Activated T-cell treated with anti-CD3 and anti-CD28 coated beads, Interleukin-2, amount 50 U/mL, for 72 hours (primary cell): ENCODE results near the gene TGDS. TPM values are rescaled to one million over a fixed set of nuclear protein-coding genes. Genes with fewer than 3 reads are reported as not detected.

Experiments
- ATAC-seq, 2 donors: fragments of 150-1000 bp; cut with Tn5 transposase; replicated peaks in 1 of 2; 2 replicates each; pipeline ENCODE4 v1.10.0; 2021; ENCODE audit warnings: moderate library complexity in 2 of 2, mild to moderate bottlenecking in 1 of 2
- DNase-seq, 2 donors: peaks; one replicate each; pipeline ENCODE4 v3.0.0; 2021 to 2022; ENCODE audit warnings: mixed read lengths in 1 of 2
- H3K27ac Mint-ChIP-seq: one replicate; pipeline ENCODE4 v1.8.0; 2022; ENCODE audit warnings: mild to moderate bottlenecking, moderate library complexity, mixed read lengths
- H3K27me3 Mint-ChIP-seq: one replicate; pipeline ENCODE4 v1.8.0; 2022; ENCODE audit warnings: low read depth, mixed read lengths
- H3K36me3 Mint-ChIP-seq, 2 donors: one replicate each; pipeline ENCODE4 v1.8.0; 2022; ENCODE audit warnings: mixed read lengths in 2 of 2, mild to moderate bottlenecking in 1 of 2; ENCODE audit not compliant: insufficient read depth in 2 of 2
- H3K4me1 Mint-ChIP-seq: one replicate; pipeline ENCODE4 v1.8.0; 2022; ENCODE audit warnings: low read depth, mixed read lengths
- H3K4me3 Mint-ChIP-seq, 2 donors: one replicate each; pipeline ENCODE4 v1.8.0; 2022; ENCODE audit warnings: mild to moderate bottlenecking in 2 of 2, mixed read lengths in 2 of 2, moderate library complexity in 2 of 2
- H3K9me3 Mint-ChIP-seq, 2 donors: one replicate each; pipeline ENCODE4 v1.8.0; 2022; ENCODE audit warnings: mixed read lengths in 2 of 2
- total RNA-seq, 2 donors: library from RNA; stranded (reverse); gene quantifications; one replicate each; pipeline ENCODE4 v1.2.3, GENCODE V29; 2022

Gene TGDS
- total RNA-seq, 2 donors from 2014 or later = 20.7 to 21.1 TPM

DNA sequence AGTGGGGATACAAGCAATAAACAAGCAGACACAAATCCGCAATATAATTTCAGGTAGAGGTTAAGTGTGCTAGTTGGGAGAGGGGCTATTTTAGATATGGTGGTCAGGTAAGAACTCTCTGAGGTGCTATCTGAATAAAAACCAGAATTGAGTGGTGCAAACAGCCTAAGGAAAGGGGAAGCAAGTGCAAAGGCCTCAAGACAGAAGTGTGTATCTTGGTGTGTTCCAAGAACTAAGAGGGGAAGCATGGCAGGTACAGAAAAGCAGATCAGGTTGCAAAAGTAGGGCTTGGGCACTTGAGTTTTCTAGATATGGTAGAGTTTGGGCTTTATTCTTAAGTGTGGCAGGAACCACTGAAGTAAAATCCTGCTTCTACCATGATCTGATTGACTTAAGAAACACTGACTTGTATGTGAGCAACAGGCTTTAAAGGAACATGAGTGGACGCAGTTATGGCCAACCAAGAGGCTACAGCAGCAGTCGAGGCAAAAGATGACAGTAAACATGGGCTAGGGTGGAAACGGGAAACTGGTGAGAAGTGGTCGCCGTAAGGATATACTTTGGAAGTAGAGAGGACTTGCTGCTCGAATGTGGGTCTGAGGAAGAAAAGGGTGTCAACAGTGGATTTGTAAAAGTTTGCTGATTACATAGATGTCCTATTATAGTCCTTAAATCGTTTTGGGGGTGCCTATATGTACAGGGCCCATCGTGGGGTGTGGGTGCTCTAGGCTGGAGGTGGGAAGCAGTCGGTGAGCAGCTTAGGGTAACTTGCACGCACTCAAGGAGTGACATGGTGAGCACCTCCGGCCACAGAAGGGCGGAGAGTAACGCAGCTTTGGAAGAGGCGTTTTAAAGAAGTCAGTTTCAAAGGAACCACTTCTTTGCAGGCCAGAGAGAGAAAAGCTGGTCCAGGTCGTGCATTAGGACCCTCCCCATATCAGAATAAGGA lies 677 bp downstream of the TGDS start:
- peaks cover 50% of the 10 kb centered on the region for H3K4me1 Mint-ChIP-seq
- ATAC-seq = peak; percentile 67 to 76

DNA sequence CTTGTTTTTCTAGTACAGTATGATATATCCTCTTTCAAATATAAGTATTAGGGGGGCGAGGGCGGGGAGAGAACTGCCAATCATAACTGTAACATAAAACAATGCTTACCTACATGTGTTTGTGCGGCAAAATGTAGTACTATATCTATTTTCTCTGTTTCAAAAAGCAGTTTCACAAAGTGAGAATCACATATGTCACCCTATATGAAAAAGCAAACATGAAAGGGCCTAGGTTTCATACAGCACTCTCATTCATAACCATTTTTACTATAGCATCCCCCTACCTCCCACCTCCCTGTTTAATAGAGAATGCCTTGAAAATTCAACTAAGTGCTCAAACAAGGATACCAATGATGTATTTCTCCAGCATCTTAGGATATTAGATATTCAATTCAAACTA lies 5.2 kb downstream of the TGDS start:
- ATAC-seq = peak in 1 of 2 donors; percentile 28
- no peaks in the 10 kb centered on the region for H3K27me3 Mint-ChIP-seq
- no peak overlapping the region for H3K27ac Mint-ChIP-seq
- peaks cover 52% of the 10 kb centered on the region for H3K4me1 Mint-ChIP-seq
- DNase-seq = no peak
- no peaks in the 10 kb centered on the region for H3K9me3 Mint-ChIP-seq
- H3K36me3 Mint-ChIP-seq = peaks cover 23 to 28% of the 10 kb centered on the region in 2 donors
- peak overlapping the region in 1 of 2 donors; percentile 37 for H3K4me3 Mint-ChIP-seq

More for the DNA sequence above, 677 bp downstream of the TGDS start:
- Mint-ChIP-seq H3K4me3 (peak overlapping the region; percentile 92), H3K27ac (peak overlapping the region; percentile 92), H3K36me3 (peaks cover 12% of the 10 kb centered on the region in 2 donors), H3K9me3 (peaks cover 0 to 3% of the 10 kb centered on the region in 2 donors), H3K27me3 (no peaks in the 10 kb centered on the region)
- DNase-seq = peak; percentile 48 to 51

DNA sequence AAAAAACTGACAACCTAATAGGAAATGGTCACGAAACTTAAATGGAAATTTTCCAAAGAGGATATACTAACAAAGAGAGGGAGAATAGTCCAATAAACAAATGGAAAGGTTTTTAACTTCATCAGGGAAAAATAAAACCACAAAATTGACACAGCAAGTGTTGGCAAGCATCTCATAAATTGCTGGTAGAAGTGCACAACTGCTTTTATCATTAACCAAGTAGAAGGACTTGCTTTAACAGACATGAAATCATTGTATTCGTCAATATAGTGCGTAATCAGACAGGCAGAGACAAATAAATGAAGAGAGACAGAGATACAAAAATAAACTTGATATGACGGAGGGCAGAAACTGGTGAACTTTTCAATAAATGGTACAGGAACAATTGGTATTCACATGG lies 7.4 kb downstream of the TGDS start:
- peak overlapping the region; percentile 77 for H3K27ac Mint-ChIP-seq
- ATAC-seq (no peak), DNase-seq (no peak)
- H3K4me1 Mint-ChIP-seq = peaks cover 33% of the 10 kb centered on the region
- H3K27me3 Mint-ChIP-seq = no peaks in the 10 kb centered on the region
- no peaks in the 10 kb centered on the region for H3K9me3 Mint-ChIP-seq
- H3K4me3 Mint-ChIP-seq = no peak overlapping the region
- peaks cover 15 to 32% of the 10 kb centered on the region in 2 donors for H3K36me3 Mint-ChIP-seq

DNA sequence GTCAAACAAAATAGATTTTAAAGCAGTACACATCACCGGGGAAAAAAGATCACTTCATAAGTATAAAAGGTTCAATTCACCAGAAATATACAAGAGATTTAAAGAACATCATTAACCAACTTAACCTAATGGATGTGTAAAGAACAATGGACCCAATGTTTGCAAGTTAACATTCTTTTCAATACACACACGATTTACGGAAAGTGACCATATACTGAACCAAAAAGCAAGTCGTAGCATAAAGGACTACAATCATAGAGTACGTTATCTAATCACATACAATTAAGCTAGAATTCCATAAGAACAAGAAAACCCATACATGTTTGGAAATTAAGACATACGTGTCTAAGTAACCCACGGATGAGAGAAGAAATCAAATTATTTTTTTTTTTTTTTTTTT lies 9.6 kb downstream of the TGDS start:
- DNase-seq (no peak), ATAC-seq (no peak)
- H3K4me1 Mint-ChIP-seq = peaks cover 23% of the 10 kb centered on the region
- peaks cover 19 to 37% of the 10 kb centered on the region in 2 donors for H3K36me3 Mint-ChIP-seq
- H3K27me3 Mint-ChIP-seq = no peaks in the 10 kb centered on the region
- no peak overlapping the region for H3K27ac Mint-ChIP-seq
- no peaks in the 10 kb centered on the region for H3K9me3 Mint-ChIP-seq
- H3K4me3 Mint-ChIP-seq = no peak overlapping the region

DNA sequence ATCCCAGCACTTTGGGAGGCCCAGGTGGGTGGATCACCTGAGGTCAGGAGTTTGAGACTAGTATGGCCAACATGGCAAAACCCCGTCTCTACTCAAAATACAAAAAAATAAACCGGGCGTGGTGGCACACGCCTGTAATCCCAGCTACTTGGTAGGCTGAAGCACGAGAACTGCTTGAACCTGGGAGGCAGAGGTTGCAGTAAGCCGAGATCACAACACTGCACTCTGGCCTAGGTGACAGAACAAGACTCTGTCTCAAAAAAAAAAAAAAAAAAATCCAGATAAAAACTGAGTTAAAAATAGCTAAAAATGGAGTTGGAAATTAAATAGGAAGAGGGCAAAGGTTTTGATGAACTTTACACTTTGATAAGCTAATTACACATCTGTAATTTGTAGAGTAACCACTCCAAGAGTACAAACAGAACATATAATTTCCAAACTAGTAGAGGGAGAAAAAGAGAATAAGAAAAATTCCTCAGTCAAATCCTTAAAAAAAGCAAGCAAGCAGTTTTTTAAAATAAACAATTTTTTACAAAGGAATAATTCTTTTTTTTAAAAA lies 10.3 kb downstream of the TGDS start:
- H3K27me3 Mint-ChIP-seq = no peaks in the 10 kb centered on the region
- ATAC-seq (no peak), DNase-seq (no peak)
- H3K36me3 Mint-ChIP-seq = peaks cover 21 to 39% of the 10 kb centered on the region in 2 donors
- H3K4me1 Mint-ChIP-seq = peaks cover 15% of the 10 kb centered on the region
- no peaks in the 10 kb centered on the region for H3K9me3 Mint-ChIP-seq
- H3K27ac Mint-ChIP-seq = no peak overlapping the region
- H3K4me3 Mint-ChIP-seq = no peak overlapping the region

DNA sequence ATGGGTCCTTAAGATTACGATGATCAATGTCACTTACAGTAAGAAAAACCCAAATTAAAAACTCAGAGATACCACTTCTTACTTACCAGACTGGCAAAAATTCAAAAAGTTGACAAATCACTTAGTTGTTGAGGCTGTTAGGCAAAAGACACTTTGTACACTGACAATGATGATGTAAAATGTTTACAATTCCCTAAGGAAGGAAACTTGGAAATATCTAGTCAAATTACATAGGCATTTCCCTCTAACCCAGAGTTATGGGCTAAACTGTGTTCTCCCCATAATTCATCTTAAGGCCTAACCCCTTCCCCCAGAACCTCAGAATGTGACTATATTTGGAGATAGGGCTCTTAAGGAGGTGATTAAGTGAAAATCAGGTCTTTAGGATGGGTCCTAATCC lies 12.0 kb downstream of the TGDS start:
- Mint-ChIP-seq H3K36me3 (peaks cover 17 to 44% of the 10 kb centered on the region in 2 donors), H3K4me1 (peaks cover 5% of the 10 kb centered on the region), H3K27me3 (no peaks in the 10 kb centered on the region), H3K27ac (no peak overlapping the region), H3K4me3 (no peak overlapping the region), H3K9me3 (no peaks in the 10 kb centered on the region)
- DNase-seq = no peak
- no peak for ATAC-seq

DNA sequence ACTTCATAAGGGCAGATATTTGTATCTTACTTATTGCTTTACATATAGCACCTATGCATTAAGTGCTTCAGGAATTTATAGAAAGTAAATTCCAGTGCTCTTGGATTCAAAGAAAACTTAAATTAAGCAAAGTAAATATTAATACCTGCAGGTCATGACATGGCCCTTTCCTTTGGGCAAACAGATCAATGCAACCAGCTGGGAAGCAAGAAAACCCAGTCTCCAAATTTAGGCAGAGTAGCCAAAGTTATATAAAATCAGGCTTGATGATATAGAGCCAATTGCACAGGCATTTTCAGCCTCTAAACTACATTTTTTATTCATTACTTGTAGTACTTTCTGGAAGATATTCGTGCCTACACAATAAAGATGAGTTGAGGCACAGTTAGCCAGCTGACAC lies 16.9 kb downstream of the TGDS start:
- Mint-ChIP-seq H3K4me3 (no peak overlapping the region), H3K9me3 (no peaks in the 10 kb centered on the region), H3K27me3 (no peaks in the 10 kb centered on the region), H3K36me3 (peaks cover 8 to 35% of the 10 kb centered on the region in 2 donors), H3K4me1 (no peaks in the 10 kb centered on the region), H3K27ac (no peak overlapping the region)
- ATAC-seq = no peak
- no peak for DNase-seq

DNA sequence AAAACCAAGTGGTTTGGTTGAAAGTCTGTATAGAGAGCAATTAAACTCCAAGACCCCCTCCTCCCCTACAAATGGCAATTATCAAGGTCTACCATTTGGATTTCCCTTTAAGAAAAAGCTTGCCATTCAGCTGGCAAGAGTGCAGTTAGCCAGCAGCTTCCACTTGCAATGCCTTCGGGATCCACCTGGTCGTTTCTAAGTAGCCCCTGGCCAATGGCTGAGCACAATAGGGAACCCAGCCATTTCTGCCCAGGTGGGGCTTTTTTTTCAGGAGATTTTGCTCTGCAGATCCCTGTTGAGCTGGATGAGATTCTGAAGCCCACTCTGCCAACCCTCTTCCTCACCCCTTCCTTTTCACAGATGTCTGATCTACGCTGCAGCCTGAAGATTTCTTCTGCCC lies 26.3 kb downstream of the TGDS start:
- Mint-ChIP-seq H3K36me3 (peaks cover 12 to 28% of the 10 kb centered on the region in 2 donors), H3K27ac (no peak overlapping the region), H3K4me1 (no peaks in the 10 kb centered on the region), H3K9me3 (no peaks in the 10 kb centered on the region), H3K27me3 (no peaks in the 10 kb centered on the region), H3K4me3 (no peak overlapping the region)
- DNase-seq = no peak
- no peak for ATAC-seq

DNA sequence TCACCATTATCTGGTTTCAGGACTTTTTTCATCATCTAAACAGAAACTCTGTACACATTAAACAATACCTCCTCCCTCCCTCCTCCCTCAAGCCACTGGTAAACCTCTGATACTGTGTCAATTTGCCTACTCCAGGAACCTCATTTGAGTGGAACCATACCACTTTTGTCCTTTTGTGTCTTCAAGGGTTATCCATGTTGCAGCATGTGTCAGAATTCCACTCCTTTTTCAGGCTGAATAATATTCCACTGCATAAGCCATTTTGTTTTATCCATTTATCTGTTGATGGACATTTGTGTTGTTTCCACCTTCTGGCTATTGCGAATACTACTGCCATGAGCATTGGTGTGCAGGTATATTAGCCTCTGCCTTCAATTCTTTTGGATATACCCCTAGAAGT lies 27.5 kb downstream of the TGDS start:
- DNase-seq (no peak), ATAC-seq (no peak)
- Mint-ChIP-seq H3K4me1 (no peaks in the 10 kb centered on the region), H3K36me3 (peaks cover 10 to 22% of the 10 kb centered on the region in 2 donors), H3K27ac (no peak overlapping the region), H3K9me3 (no peaks in the 10 kb centered on the region), H3K4me3 (no peak overlapping the region), H3K27me3 (no peaks in the 10 kb centered on the region)

DNA sequence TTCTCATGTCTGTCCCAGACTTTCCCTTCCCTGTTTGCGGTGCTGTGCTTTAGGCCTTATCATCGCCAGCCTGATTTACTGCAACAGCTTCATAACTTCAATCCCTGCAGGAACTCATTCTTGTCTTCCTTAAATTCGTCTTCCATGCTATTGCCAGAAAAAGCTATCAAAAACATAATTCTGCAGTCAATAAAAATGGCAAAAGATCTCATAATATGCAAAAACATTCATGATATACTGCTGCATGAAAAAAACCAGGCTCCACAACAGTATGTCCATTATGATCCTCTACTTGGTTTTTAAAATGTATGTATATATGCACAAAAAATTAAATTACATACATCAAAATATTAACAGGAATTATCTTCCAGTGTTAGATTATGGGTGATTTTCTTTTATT lies 28.4 kb downstream of the TGDS start:
- no peak for ATAC-seq
- no peaks in the 10 kb centered on the region for H3K4me1 Mint-ChIP-seq
- H3K27ac Mint-ChIP-seq = no peak overlapping the region

DNA sequence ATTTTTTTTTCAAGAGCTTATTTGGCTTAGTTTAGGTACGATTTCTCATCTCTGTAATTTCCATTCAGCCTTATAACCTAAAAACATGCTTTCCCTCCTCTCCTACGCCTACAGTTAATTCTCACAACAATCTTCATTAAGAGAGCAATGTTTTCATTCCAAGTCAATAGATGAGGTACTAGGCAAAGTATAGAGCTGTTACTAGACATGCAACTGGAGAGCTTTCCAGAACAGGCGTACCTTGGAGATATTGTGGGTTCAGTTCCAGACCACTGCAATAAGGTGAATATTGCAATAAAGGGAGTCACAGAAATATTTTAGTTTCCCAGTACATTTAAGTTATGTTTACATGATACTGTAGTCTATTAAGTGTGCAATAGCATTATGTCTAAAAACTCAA lies 34.8 kb downstream of the TGDS start:
- DNase-seq = no peak
- Mint-ChIP-seq H3K36me3 (peaks cover 0 to 9% of the 10 kb centered on the region in 2 donors), H3K4me3 (no peak overlapping the region), H3K27me3 (no peaks in the 10 kb centered on the region), H3K9me3 (no peaks in the 10 kb centered on the region), H3K27ac (no peak overlapping the region), H3K4me1 (peaks cover 27% of the 10 kb centered on the region)
- no peak for ATAC-seq

More for the DNA sequence above, 28.4 kb downstream of the TGDS start:
- no peaks in the 10 kb centered on the region for H3K27me3 Mint-ChIP-seq
- H3K36me3 Mint-ChIP-seq = peaks cover 8 to 22% of the 10 kb centered on the region in 2 donors
- H3K4me3 Mint-ChIP-seq = no peak overlapping the region
- no peak for DNase-seq
- no peaks in the 10 kb centered on the region for H3K9me3 Mint-ChIP-seq

DNA sequence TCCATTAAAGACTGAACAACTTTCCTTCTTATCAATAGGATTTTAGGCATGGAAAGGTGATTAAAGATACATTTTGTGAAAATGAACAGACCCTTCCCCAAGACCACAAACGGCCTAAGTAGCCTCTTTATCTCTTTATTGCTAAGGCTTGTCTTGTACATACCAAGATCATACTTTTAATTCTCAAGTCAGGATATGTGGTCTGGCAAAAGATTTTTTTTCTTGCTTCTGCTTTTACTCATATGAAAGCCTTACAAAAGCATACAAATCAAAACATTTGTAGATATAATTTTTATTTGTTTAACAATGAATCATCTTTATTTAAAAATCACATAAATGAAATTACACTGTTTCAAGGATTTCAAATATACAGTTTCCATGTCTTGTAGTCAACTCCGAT lies 35.8 kb downstream of the TGDS start:
- Mint-ChIP-seq H3K4me3 (no peak overlapping the region), H3K4me1 (peaks cover 27% of the 10 kb centered on the region), H3K27me3 (no peaks in the 10 kb centered on the region), H3K36me3 (peaks cover 0 to 9% of the 10 kb centered on the region in 2 donors), H3K27ac (no peak overlapping the region), H3K9me3 (no peaks in the 10 kb centered on the region)
- ATAC-seq = no peak
- DNase-seq = no peak

DNA sequence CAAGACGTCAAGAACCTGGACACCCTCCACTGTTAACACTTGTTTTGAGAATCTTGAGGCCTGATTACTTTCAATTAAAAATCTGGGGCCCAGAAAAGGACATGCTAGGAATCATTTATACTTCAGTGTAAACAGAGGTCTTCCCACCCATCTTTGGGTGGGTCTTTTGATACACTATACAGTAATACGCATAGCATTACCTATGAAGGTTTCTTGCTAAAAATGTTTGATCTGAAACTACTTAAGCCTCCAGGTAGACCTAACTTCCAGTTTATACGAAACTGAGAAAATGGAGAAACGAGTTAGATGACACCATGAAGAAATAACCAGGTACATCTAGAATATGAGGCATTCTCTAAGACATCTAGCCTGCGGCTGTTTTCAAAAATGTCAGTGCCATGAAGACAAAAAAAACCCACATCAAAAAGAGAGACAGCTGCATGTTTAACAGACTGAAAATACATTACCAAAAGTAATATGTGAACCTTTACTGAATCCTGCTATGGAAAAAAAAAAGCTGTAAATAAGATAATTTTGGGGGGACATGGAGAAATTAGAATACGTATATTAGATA lies 36.6 kb downstream of the TGDS start:
- ATAC-seq (peak in 1 of 2 donors; percentile 41), DNase-seq (no peak)
- Mint-ChIP-seq H3K9me3 (no peaks in the 10 kb centered on the region), H3K27me3 (no peaks in the 10 kb centered on the region), H3K4me3 (peak overlapping the region in 1 of 2 donors; percentile 72), H3K4me1 (peaks cover 27% of the 10 kb centered on the region), H3K36me3 (peaks cover 0 to 9% of the 10 kb centered on the region in 2 donors), H3K27ac (peak overlapping the region; percentile 39)
